Measurements from ENCODE around the gene CHRNA4.

CHRNA4 gene

GRCh38 chr20:63331741-63332400 lies 29.3 kb downstream of the CHRNA4 start:
- no peak for DNase-seq

- DNase-seq = peak; percentile 84
Observed at GRCh38 chr20:63330940-63331339, 30.2 kb downstream of the CHRNA4 start.

GRCh38 chr20:63330084-63330760 lies 30.9 kb downstream of the CHRNA4 start:
- no peak for DNase-seq

- no peak for DNase-seq
Observed at GRCh38 chr20:63329331-63330083, 31.6 kb downstream of the CHRNA4 start.

GRCh38 chr20:63328718-63329275 lies 32.4 kb downstream of the CHRNA4 start:
- DNase-seq = no peak

GRCh38 chr20:63328026-63328700 lies 33.0 kb downstream of the CHRNA4 start:
- DNase-seq = no peak

GRCh38 chr20:63327231-63327745 lies 33.9 kb downstream of the CHRNA4 start:
- no peak for DNase-seq

- DNase-seq = no peak
Observed at GRCh38 chr20:63326314-63327230, 34.6 kb downstream of the CHRNA4 start.

GRCh38 chr20:63325554-63326313 lies 35.4 kb downstream of the CHRNA4 start:
- no peak for DNase-seq

GRCh38 chr20:63325021-63325471 lies 36.1 kb downstream of the CHRNA4 start:
- no peak for DNase-seq

GRCh38 chr20:63323357-63323981 lies 37.7 kb downstream of the CHRNA4 start:
- DNase-seq = peak; percentile 35

GRCh38 chr20:63322933-63323273 lies 38.2 kb downstream of the CHRNA4 start:
- DNase-seq = no peak

- DNase-seq = peak; percentile 67
Observed at GRCh38 chr20:63322146-63322932, 38.8 kb downstream of the CHRNA4 start.

- DNase-seq = no peak
Observed at GRCh38 chr20:63321148-63321831, 39.9 kb downstream of the CHRNA4 start.

- DNase-seq = no peak
Observed at GRCh38 chr20:63320616-63321147, 40.5 kb downstream of the CHRNA4 start.

GRCh38 chr20:63320041-63320511 lies 41.1 kb downstream of the CHRNA4 start:
- no peak for DNase-seq

GRCh38 chr20:63319164-63320040 lies 41.7 kb downstream of the CHRNA4 start:
- DNase-seq = no peak
